ENCODE results near the gene RTP1. TPM values are rescaled to one million over a fixed set of nuclear protein-coding genes. Genes with fewer than 3 reads are reported as not detected.

The RTP1 gene
- total and polyA plus RNA-seq, 4 donors, result not detected

GRCh38 chr3:187210091-187210490 lies 12.8 kb downstream of the RTP1 start:
- Histone ChIP-seq H3K9me3 (ENCODE audit: control insufficient read depth in 4 of 4, insufficient read depth in 3 of 4, low read length in 3 of 4) (peaks cover 0 to 5% (median 0%) of the 10 kb centered on the region in 4 donors), H3K4me1 (ENCODE audit: control insufficient read depth in 5 of 5, insufficient read depth in 5 of 5, low read length in 5 of 5) (peaks cover 1 to 22% (median 7%) of the 10 kb centered on the region in 5 donors), H3K9ac (ENCODE audit: insufficient read depth in 1 of 2, low read length in 2 of 2) (no peak overlapping the region), H3K4me3 (no peak overlapping the region), H3K27me3 (ENCODE audit: control insufficient read depth in 3 of 3, insufficient read depth in 3 of 3, low read length in 2 of 3) (peaks cover 0 to 2% (median 0%) of the 10 kb centered on the region in 3 donors), H3K36me3 (ENCODE audit: control insufficient read depth in 4 of 4, insufficient read depth in 4 of 4, low read length in 4 of 4) (no peaks in the 10 kb centered on the region), H3K27ac (ENCODE audit: low read depth in 1 of 2, low read length in 1 of 2) (no peak overlapping the region)
- DNase-seq (no peak), ATAC-seq (ENCODE audit: insufficient read depth, low FRiP score) (no peak)
- WGBS, 2 donors, result 34 to 53% methylated on average over 1 of the region's 1 CpG
- TF ChIP-seq CTCF (IDR thresholded peaks at IDR 0.05; ENCODE audit: control extremely low read depth, extremely low read depth), result no peak

GRCh38 chr3:187210545-187211327 lies 13.4 kb downstream of the RTP1 start:
- Histone ChIP-seq H3K9ac (ENCODE audit: insufficient read depth in 1 of 2, low read length in 2 of 2) (no peak overlapping the region), H3K27ac (ENCODE audit: low read depth in 1 of 2, low read length in 1 of 2) (no peak overlapping the region), H3K4me1 (ENCODE audit: control insufficient read depth in 5 of 5, insufficient read depth in 5 of 5, low read length in 5 of 5) (peaks cover 1 to 22% (median 7%) of the 10 kb centered on the region in 5 donors), H3K36me3 (ENCODE audit: control insufficient read depth in 4 of 4, insufficient read depth in 4 of 4, low read length in 4 of 4) (no peaks in the 10 kb centered on the region), H3K9me3 (ENCODE audit: control insufficient read depth in 4 of 4, insufficient read depth in 3 of 4, low read length in 3 of 4) (peaks cover 0 to 5% (median 0%) of the 10 kb centered on the region in 4 donors), H3K27me3 (ENCODE audit: control insufficient read depth in 3 of 3, insufficient read depth in 3 of 3, low read length in 2 of 3) (no peaks in the 10 kb centered on the region), H3K4me3 (no peak overlapping the region)
- DNase-seq (peak; percentile 55 to 88 (median 87)), ATAC-seq (ENCODE audit: insufficient read depth, low FRiP score) (no peak)
- WGBS, 2 donors, result 57 to 86% methylated on average over 6 of the region's 6 CpGs
- TF ChIP-seq CTCF (IDR thresholded peaks at IDR 0.05; ENCODE audit: control extremely low read depth, extremely low read depth), result no peak

DNA sequence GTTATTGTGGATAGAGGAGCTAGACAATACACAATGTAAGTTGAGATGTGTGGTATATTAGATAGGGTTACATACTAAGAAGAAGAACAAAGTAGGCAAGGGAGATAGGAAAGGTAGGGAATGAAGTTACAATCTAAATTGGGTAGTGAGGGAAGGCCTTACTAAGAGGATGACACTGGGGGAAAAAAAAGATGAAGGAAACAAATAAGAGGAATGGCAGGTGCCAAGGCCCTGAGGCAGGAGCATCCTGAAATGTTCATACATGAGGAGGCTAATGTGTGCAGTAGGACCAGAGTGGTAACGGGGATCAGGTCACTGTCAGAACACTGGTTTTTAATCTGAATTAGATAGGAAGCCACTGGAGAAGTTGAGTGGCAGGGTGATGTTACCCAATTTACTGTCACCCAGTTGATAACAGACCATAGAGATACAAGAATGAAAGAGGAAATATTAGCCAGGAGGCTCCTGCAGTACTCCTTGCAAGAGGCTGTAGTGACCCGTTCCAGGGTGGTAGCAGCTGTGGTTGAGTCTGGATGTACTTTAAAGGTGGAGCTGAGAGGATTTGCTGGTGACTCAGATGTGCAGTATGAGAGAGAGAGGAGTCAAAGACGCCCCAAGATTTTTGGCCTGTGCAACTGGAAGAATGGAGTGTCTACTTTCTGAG lies 14.4 kb downstream of the RTP1 start:
- no peak for DNase-seq
- 77 to 82% methylated on average over 3 of the region's 3 CpGs for WGBS, 2 donors
- H3K4me1 ChIP-seq (ENCODE audit: control insufficient read depth in 5 of 5, insufficient read depth in 5 of 5, low read length in 5 of 5), result peaks cover 1 to 22% (median 7%) of the 10 kb centered on the region in 5 donors
- no peak overlapping the region for H3K9ac ChIP-seq (ENCODE audit: insufficient read depth in 1 of 2, low read length in 2 of 2)
- no peaks in the 10 kb centered on the region for H3K36me3 ChIP-seq (ENCODE audit: control insufficient read depth in 4 of 4, insufficient read depth in 4 of 4, low read length in 4 of 4)
- no peak for TF ChIP-seq CTCF (IDR thresholded peaks at IDR 0.05; ENCODE audit: control extremely low read depth, extremely low read depth)
- H3K9me3 ChIP-seq (ENCODE audit: control insufficient read depth in 4 of 4, insufficient read depth in 3 of 4, low read length in 3 of 4), result peaks cover 0 to 5% (median 0%) of the 10 kb centered on the region in 4 donors
- H3K4me3 ChIP-seq, result no peak overlapping the region
- ATAC-seq (ENCODE audit: insufficient read depth, low FRiP score), result no peak
- H3K27ac ChIP-seq (ENCODE audit: low read depth in 1 of 2, low read length in 1 of 2), result no peak overlapping the region
- no peaks in the 10 kb centered on the region for H3K27me3 ChIP-seq (ENCODE audit: control insufficient read depth in 3 of 3, insufficient read depth in 3 of 3, low read length in 2 of 3)
